NCI-H2081 (cell line): ENCODE measurements around the gene REEP2.
"Not testable (repeated sequence)": the region's sequence is repeated elsewhere in the genome, so short reads cannot be mapped to it uniquely, and the experiment has no call there.

ENCODE experiments used
- DNase-seq, 2 experiments: peaks; one replicate each; lab custom pipeline; 2025; lab: John Stamatoyannopoulos, UW

The REEP2 gene

DNA sequence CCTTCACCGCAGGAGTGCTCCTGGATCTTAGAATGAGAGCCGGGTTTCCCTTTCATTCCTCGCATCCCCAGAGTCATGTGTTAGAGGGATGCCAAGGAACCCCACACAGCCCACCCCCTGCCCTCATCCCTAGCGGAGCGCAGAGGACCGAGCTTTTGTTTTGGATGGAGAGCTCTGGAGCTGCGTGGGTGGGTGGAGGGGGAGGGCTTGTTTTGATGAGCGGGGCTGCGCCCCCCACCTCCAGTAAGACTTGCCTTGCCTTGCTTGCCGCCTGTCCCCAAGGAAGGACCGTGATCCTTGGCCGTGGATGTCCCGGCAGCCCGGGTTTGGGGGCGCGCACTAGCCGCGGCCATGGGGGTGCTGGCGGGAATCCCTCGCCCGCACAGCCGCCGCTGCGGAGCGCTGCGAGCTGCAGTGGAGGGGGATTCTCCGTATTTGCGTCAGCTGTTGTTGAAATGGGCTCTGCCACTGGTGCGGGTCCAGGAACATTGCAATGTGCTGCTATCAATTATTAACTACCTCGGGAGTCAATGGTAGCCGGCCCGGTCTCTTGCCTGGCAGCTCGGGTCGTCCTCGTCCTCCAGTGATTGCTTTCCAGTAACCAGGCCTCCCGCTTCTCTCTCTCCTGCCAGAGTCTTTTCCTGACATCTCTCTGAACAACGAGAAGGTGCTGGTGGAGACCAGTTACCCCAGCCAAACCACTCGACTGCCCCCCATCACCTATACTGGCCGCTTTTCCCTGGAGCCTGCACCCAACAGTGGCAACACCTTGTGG is 27.5 kb downstream of the REEP2 start:
- no peak for DNase-seq

DNA sequence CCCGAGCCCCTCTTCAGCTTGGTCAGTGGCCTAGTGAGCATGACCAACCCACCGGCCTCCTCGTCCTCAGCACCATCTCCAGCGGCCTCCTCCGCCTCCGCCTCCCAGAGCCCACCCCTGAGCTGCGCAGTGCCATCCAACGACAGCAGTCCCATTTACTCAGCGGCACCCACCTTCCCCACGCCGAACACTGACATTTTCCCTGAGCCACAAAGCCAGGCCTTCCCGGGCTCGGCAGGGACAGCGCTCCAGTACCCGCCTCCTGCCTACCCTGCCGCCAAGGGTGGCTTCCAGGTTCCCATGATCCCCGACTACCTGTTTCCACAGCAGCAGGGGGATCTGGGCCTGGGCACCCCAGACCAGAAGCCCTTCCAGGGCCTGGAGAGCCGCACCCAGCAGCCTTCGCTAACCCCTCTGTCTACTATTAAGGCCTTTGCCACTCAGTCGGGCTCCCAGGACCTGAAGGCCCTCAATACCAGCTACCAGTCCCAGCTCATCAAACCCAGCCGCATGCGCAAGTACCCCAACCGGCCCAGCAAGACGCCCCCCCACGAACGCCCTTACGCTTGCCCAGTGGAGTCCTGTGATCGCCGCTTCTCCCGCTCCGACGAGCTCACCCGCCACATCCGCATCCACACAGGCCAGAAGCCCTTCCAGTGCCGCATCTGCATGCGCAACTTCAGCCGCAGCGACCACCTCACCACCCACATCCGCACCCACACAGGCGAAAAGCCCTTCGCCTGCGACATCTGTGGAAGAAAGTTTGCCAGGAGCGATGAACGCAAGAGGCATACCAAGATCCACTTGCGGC is 28.2 kb downstream of the REEP2 start:
- no peak for DNase-seq

DNA sequence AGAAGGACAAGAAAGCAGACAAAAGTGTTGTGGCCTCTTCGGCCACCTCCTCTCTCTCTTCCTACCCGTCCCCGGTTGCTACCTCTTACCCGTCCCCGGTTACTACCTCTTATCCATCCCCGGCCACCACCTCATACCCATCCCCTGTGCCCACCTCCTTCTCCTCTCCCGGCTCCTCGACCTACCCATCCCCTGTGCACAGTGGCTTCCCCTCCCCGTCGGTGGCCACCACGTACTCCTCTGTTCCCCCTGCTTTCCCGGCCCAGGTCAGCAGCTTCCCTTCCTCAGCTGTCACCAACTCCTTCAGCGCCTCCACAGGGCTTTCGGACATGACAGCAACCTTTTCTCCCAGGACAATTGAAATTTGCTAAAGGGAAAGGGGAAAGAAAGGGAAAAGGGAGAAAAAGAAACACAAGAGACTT is 28.9 kb downstream of the REEP2 start:
- no peak for DNase-seq

DNA sequence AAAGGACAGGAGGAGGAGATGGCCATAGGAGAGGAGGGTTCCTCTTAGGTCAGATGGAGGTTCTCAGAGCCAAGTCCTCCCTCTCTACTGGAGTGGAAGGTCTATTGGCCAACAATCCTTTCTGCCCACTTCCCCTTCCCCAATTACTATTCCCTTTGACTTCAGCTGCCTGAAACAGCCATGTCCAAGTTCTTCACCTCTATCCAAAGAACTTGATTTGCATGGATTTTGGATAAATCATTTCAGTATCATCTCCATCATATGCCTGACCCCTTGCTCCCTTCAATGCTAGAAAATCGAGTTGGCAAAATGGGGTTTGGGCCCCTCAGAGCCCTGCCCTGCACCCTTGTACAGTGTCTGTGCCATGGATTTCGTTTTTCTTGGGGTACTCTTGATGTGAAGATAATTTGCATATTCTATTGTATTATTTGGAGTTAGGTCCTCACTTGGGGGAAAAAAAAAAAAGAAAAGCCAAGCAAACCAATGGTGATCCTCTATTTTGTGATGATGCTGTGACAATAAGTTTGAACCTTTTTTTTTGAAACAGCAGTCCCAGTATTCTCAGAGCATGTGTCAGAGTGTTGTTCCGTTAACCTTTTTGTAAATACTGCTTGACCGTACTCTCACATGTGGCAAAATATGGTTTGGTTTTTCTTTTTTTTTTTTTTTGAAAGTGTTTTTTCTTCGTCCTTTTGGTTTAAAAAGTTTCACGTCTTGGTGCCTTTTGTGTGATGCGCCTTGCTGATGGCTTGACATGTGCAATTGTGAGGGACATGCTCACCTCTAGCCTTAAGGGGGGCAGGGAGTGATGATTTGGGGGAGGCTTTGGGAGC is 29.5 kb downstream of the REEP2 start:
- DNase-seq: no peak

DNA sequence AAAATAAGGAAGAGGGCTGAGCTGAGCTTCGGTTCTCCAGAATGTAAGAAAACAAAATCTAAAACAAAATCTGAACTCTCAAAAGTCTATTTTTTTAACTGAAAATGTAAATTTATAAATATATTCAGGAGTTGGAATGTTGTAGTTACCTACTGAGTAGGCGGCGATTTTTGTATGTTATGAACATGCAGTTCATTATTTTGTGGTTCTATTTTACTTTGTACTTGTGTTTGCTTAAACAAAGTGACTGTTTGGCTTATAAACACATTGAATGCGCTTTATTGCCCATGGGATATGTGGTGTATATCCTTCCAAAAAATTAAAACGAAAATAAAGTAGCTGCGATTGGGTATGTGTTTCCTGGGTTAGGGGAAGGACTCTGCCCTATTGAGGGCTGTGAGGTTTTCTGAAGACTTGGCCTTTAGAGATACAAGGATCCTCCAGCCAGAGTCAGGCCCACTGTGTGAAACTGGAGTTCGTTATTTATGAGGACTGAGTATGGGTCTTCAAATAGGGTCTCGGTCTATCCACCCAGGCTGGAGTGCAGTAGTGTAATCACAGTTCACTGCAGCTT is 30.2 kb downstream of the REEP2 start:
- no peak for DNase-seq

DNA sequence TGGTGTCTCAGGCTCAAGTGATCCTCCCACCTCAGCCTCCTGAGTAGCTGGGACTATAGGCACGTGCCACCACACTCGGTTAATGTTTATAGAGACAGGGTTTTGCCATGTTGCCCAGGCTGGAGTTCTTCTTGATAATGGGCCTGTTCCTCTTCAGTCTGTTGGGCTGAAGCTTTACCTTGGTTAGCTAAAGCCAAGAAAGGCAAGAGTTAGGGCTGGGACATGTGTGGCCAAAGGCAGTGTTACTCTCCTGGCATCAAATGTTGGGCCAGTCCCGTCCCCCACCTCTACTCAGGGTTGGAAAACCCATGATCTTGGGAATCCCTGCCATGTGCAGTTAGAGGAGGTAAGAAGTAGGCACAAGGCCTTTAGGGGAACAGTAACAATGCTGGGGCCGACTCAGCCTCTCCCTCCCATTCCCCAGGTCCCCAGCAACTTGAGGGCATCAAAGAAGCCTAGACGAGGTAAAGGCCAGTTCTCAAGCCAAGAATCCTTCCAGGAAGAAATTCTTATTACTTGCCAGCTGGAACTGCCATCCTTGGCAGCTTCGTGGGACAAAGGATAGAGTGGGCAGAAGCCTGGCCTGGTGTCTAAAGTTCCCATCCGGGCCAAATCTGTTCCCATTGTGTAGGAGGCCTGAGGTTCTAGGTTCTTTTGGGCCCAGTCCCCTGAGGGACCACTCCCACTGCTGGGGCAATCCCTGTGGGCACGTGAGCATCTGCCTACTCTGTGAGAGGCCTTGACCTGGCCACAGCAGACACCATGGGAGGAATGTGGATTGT is 30.9 kb downstream of the REEP2 start:
- no peak for DNase-seq

DNA sequence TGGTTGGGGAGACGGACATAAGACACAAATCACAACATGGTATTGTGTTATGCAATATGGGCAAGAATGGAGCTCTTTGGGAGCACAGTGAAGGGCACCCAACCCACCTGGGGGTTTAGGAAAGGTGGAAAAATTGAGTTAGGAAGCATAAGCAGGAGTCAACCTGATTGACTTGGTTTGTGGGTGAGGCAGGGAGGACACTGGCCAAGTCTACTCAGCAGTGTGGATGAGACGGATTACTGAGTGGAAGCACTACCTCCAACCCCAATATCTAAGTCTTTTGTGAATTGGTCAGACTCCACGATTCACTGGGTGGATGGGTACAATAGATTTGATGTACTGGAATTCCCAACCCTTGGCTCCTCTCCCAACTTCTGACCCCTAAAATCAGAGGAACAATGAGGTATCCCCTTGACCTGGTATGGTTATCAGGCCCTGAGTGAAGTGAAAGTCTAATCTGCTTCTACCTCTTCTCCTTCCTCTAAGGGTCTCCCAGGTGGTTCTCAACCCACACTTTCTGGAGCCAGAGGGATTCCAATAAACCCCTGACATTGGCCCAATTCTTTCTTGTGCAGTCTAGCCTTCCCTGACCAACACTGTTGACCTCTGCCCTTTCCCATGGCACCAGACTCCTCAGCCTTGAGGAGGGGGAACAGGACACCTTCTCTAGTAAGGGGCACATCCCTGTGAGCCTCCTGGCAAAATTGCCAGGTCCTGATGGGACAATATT is 31.6 kb downstream of the REEP2 start:
- DNase-seq: no peak

DNA sequence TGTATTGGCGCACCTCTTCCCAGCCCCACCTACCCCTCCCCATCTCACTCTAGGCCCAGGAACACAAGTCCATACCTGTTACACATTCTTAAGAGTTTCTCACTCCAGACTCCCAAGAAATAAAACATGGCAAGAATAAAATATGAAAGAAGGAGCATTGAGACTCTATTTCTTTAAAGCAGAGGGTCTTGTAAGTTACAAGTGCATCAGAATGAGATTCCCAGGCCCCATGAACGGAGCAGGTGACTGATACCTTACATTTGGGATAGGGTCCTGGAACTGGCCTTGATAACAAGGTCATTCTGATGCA is 32.1 kb downstream of the REEP2 start:
- DNase-seq: no peak

DNA sequence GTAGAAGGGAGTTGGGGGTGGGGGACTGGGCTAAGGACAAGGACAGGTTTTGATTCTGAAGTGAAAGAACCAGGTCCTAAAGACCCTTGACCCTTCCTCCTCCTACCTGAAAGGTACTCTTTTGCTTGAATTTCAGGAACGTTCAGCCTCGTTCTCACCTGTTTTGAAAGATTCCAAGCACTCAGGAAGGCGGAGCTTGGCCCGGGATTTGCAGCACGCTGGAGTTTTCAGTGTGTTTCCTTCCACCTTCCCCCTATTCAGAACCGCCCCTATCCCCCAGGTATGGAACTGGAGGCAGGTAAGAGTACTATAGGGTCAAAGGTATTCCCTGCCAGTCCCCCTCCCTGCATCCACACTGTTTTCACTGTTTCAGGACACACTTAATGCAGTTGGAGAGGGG is 33.5 kb downstream of the REEP2 start:
- no peak for DNase-seq

DNA sequence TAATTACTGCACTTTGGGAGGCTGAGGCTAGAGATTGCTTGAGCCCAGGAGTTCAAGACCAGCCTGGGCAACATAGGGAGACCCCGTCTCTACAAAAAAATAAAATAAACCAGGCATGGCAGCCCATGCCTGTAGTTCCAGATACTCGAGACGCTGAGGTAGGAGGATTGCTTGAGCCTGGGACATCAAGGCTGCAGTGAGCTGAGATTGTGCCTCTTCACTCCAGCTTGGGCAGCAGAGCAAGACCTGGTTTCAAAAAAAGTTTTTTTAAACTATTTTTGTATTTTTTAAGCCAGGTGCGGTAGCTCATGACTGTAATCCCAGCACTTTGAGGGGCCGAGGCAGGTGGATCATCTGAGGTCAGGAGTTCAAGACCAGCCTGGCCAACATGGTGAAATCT is 34.3 kb downstream of the REEP2 start:
- not testable (repeated sequence) for DNase-seq

DNA sequence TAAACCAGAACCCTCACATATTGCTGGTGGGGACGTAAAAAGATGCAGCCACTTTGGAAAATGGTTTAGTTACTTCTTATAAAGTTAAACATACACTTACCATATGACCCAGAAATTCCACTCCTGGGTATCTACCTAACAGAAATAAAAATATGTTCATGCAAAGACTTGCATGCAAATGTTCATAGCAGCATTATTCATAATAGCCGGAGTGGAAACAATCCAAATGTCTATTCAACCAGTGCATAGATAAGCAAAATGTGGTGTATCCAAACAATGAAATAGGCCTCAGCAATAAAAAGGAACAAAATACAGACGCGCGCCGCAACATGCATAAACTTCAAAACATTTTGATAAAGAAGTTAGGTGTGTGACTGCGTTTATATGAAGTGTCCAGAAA is 38.1 kb downstream of the REEP2 start:
- no peak for DNase-seq

DNA sequence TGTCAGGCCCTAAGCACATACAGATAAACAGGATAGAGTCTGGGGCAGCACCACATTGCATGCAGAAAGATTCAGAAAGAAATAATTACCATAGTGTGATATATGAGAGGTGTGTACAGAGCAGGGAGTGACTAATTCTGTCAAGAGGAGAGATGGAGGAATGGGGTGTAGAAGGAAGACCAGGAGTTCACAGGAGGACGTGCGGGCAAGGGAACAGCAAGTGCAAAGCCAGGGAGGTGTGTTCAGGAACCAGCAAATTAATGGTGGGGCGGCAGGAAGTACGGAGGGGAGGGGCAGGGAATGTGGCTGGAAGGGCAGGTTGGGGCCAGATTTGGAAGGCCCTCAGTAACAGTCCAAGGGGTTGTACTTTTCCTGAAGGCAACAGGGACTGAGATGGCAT is 43.8 kb downstream of the REEP2 start:
- DNase-seq: no peak

DNA sequence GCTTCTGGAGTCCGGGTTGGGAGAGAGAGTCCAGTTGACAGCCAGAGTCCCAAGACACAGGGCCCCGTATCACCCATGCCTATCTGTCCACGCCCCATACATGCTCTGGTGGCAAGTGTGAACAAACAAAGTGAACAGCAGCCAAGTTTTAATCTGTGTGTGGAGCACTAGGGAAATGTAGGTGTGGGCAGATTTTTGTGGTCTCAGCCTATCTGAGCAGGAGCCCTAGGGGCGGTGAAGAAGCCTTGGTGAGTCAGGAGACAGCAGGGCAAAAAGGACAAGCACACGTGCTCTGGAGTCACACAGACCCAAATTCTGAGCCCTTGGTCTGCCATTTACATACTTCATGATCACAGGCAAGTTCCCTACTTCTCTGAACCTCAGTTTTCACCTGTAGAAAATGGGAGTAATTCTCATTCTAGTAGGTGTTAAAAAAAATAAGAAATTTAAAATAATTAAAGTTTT is 49.7 kb downstream of the REEP2 start:
- no peak for DNase-seq

DNA sequence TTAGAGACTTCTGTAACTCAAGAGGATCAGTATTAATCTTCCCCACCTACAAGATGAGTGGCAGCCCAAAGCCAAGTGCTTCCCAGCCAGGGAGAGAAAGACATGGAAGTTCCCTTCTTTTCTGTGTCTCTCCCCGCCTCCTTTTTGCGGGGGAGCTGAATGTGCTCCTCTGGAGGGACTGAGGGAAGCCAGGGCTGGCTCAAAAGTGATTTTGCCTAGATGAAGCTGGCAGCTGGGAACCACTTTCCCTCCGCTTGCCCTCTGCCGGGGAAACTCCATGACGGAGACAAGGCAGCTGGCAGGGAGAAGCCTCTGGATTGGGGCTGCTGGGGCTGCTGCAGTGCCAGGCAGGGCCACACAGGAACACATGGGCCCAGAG is 50.8 kb downstream of the REEP2 start:
- no peak for DNase-seq

DNA sequence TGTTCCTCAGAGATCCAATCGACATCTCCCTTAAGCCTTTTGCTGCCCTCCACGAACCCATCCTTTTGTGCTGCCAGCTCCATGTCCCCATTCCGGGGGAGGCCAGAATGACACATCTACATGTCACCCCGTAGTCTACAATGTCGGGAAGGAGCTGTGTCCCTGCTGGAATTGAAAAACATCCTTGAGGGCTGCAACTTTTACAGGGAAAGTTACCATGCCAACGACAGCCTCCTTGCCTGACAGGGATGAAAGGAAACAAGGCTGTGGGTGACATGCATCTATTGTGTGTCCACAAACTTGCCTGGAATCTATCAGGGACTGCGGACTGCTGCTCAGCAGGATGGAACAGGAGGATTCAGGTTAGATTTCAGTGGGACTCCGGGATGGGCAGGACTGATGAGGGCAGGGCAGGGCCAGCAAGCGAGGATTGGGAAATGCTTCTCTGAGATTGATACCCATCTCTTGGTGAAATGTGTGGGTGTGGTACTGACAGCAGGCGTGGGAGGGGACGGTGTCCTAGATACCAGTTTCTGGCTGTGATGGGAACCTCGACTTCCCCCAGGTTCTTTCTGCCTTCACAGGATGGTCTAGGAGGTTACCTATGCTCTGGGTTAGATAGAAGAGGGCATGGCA is 51.9 kb downstream of the REEP2 start:
- no peak for DNase-seq

DNA sequence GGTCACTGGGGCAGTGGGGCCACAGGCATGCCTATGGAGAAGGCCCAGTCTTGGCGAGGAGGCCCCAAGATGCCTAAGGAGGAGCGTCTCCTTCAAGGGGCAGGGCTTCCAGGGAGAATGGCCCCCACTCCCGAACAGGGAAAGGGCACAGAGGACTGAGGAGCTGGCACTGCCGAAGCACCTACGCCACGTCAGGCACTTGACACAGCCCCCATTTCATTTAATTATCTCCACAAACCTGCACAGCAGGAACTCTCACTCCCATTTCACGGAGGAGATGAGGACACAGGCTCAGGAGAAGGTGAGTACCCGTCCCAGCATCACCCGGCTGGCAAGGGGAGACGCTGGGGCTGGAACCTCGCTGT is 52.4 kb downstream of the REEP2 start:
- no peak for DNase-seq

DNA sequence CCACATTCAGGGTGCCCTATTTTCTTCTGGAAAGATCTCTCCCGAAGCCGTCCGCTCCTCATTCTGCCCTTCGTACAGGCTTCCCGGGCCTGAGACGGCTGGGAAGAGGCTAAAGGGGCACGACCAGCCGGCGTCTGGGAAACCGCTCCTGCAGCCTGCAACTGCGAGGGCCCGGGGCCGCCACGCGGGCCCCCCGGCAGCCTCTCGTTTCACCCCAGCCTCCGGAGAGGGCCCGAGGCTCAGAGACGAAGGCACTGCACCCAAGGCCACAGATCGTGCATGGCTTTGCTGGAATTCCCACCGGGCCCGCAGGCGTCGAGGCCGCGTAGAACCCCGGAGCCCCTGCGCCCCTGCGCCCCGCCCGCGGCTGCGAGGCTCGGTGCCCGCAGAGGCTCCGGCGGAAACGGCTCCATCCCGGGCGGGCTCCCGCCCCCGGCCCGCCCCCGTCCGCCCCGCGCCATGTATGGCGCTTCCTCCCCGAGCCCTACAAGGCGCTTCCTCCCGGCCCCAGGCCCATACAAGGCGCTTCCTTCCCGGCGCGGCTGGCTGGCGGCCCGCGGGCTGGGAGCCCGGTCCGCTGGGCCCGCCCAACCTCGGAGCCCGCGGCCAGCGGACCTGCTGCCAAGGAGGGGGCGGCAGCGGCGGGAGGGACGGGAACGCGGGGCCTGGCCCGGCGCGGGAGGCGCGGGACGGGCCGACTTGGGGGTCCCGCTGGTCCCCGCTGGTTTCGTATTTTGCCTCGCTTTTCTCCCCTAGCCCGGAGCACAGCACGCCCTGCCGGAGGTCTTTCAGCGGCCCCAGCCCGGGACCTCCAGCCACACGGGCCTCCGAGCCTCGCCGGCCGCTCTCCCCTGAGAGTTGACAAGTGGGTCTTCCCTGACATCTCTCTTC is 53.1 kb downstream of the REEP2 start:
- peak; percentile 85 to 86 for DNase-seq

DNA sequence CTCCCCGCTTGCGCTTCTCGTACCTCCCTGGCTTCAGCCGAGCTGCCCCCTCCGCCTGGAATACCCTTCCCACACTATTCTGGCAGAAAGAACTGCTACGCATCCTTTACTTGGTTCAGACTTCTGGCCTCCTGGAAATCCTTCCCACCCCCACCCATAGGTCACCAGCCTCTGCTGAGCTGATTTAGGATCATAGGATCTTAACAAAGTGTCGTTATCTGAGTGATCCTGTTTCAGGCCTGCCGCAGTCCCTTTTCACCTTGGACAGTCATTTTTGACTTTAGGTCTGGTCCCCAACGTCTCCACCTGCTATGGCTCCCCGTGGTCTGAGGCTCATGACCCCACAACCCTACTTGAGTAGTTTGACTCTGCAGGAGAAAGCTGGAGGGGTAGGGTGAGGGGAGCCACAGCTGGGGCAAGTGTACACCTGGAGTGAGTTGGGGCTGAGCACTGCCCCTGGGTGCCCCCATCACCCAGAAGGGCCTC is 53.7 kb downstream of the REEP2 start:
- no peak for DNase-seq

DNA sequence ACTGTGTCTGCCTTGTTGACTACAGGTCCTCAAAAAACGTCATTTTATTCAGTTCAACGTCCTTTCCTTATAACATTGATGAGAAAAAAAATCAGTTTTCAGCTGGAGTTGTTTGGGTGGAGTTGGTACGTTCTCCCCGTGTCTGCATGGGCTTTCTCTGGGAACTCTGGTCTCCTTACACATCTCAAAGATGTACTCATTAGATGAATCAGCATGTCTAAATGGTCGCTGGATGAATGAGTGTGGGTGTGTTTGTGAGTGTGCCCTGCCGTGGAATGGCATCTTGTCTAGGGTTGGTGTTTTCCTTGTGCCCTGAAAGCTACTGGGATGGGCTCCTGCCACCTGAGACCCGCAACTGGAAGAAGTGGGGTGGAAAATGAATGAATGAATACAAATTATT is 56.5 kb downstream of the REEP2 start:
- no peak for DNase-seq
